GM03348 (cell line): ENCODE results near the gene RASSF3.
"Not testable (repeated sequence)": the region's sequence is repeated elsewhere in the genome, so short reads cannot be mapped to it uniquely, and the experiment has no call there.

ENCODE experiments used
- DNase-seq: peaks from one replicate; pipeline ENCODE4 v3.0.0; 2012; ENCODE audit warnings: low spot score

The RASSF3 gene

GRCh38 chr12:64690236-64690635 is 79.9 kb downstream of the RASSF3 start:
- not testable (repeated sequence) for DNase-seq

GRCh38 chr12:64691227-64691794 is 81.0 kb downstream of the RASSF3 start:
- no peak for DNase-seq

- no peak for DNase-seq
These were observed 81.7 kb downstream of the RASSF3 start for GRCh38 chr12:64691795-64692583.

- no peak for DNase-seq
These were observed 84.1 kb downstream of the RASSF3 start for GRCh38 chr12:64694130-64695040.

GRCh38 chr12:64695550-64695949 is 85.3 kb downstream of the RASSF3 start:
- no peak for DNase-seq

GRCh38 chr12:64696080-64696741 is 85.9 kb downstream of the RASSF3 start:
- peak; percentile 51 for DNase-seq

GRCh38 chr12:64699504-64700115 is 89.3 kb downstream of the RASSF3 start:
- DNase-seq = no peak

- DNase-seq = no peak
These were observed 90.2 kb downstream of the RASSF3 start for GRCh38 chr12:64700532-64700931.

- no peak for DNase-seq
These were observed 91.0 kb downstream of the RASSF3 start for GRCh38 chr12:64701283-64701682.

GRCh38 chr12:64706306-64706705 is 96.0 kb downstream of the RASSF3 start:
- no peak for DNase-seq

GRCh38 chr12:64706857-64707256 is 96.6 kb downstream of the RASSF3 start:
- DNase-seq = no peak

- DNase-seq = no peak
These were observed 97.1 kb downstream of the RASSF3 start for GRCh38 chr12:64707362-64707761.

GRCh38 chr12:64707926-64708325 is 97.6 kb downstream of the RASSF3 start:
- no peak for DNase-seq

GRCh38 chr12:64709429-64709828 is 99.1 kb downstream of the RASSF3 start:
- no peak for DNase-seq

GRCh38 chr12:64713376-64713775 is 103.1 kb downstream of the RASSF3 start:
- no peak for DNase-seq

- no peak for DNase-seq
These were observed 104.3 kb downstream of the RASSF3 start for GRCh38 chr12:64714551-64714968.

- DNase-seq = no peak
These were observed 106.1 kb downstream of the RASSF3 start for GRCh38 chr12:64716371-64716770.

GRCh38 chr12:64716839-64717455 is 106.7 kb downstream of the RASSF3 start:
- no peak for DNase-seq

- no peak for DNase-seq
These were observed 108.4 kb downstream of the RASSF3 start for GRCh38 chr12:64718649-64719048.

GRCh38 chr12:64720884-64721283 is 110.6 kb downstream of the RASSF3 start:
- no peak for DNase-seq

- no peak for DNase-seq
These were observed 112.5 kb downstream of the RASSF3 start for GRCh38 chr12:64722835-64723234.
